ENCODE data around the gene ATP6V0E2.

ATP6V0E2 gene

GRCh38 chr7:149856583-149856982 lies 17.2 kb upstream of the ATP6V0E2 start:
- DNase-seq, result no peak
- intact Hi-C loops (cut with DNase I), result no loop called here

DNA sequence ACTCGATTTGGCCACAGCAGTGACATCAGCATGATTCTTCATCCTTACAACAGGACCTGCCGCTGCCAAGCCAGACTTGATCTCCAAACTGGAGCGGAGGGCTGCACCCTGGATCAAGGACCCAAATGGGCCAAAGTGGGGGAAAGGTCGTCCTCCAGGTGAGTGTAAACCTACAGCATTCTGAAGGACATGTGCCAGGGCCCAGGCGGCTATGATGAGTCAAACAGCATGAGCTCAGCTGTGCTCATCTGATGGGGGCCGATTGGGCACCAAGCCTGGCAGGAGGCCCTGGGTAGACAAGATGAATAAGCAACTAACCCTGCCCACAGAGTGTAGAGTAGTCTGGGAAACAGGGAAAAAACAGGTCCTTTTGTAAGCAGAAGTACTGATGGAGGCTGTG lies 14.4 kb upstream of the ATP6V0E2 start:
- intact Hi-C loops (cut with DNase I), result no loop called here
- DNase-seq, result no peak

- no peak for DNase-seq
- intact Hi-C loops (cut with DNase I), result no loop called here
Measured at GRCh38 chr7:149859876-149860275, 13.9 kb upstream of the ATP6V0E2 start.

GRCh38 chr7:149860821-149861727 lies 12.7 kb upstream of the ATP6V0E2 start:
- intact Hi-C loops (cut with DNase I), result no loop called here
- DNase-seq, result peak in 6 of 42 donors; percentile 11 to 62 (median 39)

DNA sequence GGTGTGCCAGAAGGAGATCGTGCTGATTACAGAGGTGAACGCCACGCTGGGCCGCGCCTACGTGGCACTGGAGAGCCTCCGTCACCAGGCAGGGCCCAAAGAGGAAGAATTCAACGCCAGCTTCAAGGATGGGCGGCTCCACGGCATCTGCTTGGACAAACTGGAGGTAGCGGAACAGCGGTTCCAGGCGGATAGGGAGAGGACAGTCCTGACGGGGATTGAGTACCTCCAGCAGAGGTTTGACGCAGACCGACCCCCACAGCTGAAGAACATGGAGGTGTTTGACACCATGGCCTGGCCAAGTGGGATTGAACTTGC lies 12.1 kb upstream of the ATP6V0E2 start:
- intact Hi-C loops (cut with DNase I), result no loop called here
- no peak for DNase-seq

- intact Hi-C loops (cut with DNase I), result no loop called here
- DNase-seq, result no peak
Measured at GRCh38 chr7:149862156-149862555, 11.6 kb upstream of the ATP6V0E2 start.

DNA sequence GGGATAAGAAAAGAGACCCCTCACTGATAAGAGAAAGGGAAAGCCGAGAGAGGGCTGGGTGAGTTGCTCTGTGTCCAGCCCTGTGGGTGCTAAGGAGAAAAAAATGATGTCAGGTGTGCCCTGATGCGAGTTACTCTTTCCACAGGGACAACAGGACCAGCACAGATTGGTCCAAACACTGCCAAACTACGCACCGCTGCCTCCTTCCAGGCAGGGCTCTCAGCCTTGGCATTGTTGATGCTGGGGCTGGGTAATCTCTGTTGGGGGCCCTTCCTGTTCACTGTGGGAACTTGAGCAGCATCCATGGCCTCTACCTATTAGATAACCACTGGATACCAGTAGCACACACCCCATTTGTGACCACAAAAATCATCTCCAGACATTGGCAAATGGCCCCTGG lies 10.3 kb upstream of the ATP6V0E2 start:
- peak in 1 of 42 donors; percentile 1 for DNase-seq
- intact Hi-C loops (cut with DNase I), result no loop called here

DNA sequence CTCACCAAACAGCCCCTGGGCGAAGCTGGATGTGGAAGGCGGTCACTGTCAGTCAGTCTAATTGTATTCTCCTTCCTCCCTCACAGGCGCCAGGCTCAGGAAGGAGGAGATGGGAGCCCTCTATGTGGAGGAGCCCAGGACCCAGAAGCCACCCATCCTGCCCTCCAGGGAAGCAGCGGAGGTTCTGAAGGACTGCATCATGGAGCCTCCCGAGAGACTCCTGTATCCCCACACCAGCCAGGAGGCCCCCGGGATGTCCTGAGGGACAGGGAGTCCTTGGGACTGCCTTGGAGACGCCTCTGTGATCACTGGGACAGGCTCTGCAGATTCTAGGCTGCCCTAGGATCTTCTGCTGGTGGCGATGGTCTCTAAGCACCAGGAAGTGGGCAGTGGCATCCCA lies 9.7 kb upstream of the ATP6V0E2 start:
- intact Hi-C loops (cut with DNase I), result no loop called here
- DNase-seq, result peak in 1 of 42 donors; percentile 2

GRCh38 chr7:149864751-149865150 lies 9.0 kb upstream of the ATP6V0E2 start:
- intact Hi-C loops (cut with DNase I), result no loop called here
- peak in 1 of 42 donors; percentile 6 for DNase-seq

GRCh38 chr7:149865437-149865836 lies 8.3 kb upstream of the ATP6V0E2 start:
- intact Hi-C loops (cut with DNase I), result no loop called here

GRCh38 chr7:149866139-149866778 lies 7.5 kb upstream of the ATP6V0E2 start:
- peak in 2 of 42 donors; percentile 2 to 15 for DNase-seq
- intact Hi-C loops (cut with DNase I), result no loop called here

More at GRCh38 chr7:149865437-149865836, 8.3 kb upstream of the ATP6V0E2 start:
- DNase-seq, result peak in 1 of 42 donors; percentile 13

DNA sequence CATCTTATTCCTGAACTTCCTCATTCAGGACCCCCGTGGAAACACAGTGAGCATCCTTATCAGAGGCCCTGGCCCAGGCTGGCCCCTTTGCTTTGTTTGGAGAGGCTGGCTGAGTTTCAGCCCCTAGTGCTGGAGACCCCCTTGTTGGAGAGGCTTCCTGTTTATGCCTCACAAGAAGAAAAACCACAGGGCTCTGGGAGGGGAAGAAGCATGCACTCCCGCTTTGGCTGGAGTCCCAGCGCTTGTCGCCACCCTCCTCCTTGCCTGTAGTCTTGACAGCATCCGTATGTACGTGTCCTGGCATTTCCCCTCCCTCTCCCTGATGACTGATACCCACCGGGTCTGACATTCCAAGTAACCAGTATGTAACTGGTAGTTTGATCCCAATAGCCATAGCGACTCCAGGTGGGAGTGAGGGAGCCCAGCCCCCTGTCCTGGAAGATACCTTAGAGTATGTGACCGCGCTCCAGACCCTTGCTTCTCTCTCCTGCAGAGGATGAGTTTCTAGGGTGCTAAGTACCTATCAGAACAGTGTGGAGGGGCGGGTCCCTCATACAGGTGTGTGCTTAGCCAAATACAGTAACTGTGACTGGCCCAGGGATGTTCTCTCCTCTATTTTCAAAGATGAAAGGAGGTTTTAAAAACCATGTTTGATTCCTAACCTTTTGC lies 6.9 kb upstream of the ATP6V0E2 start:
- peak in 3 of 42 donors; percentile 17 to 27 (median 22) for DNase-seq
- intact Hi-C loops (cut with DNase I), result no loop called here

DNA sequence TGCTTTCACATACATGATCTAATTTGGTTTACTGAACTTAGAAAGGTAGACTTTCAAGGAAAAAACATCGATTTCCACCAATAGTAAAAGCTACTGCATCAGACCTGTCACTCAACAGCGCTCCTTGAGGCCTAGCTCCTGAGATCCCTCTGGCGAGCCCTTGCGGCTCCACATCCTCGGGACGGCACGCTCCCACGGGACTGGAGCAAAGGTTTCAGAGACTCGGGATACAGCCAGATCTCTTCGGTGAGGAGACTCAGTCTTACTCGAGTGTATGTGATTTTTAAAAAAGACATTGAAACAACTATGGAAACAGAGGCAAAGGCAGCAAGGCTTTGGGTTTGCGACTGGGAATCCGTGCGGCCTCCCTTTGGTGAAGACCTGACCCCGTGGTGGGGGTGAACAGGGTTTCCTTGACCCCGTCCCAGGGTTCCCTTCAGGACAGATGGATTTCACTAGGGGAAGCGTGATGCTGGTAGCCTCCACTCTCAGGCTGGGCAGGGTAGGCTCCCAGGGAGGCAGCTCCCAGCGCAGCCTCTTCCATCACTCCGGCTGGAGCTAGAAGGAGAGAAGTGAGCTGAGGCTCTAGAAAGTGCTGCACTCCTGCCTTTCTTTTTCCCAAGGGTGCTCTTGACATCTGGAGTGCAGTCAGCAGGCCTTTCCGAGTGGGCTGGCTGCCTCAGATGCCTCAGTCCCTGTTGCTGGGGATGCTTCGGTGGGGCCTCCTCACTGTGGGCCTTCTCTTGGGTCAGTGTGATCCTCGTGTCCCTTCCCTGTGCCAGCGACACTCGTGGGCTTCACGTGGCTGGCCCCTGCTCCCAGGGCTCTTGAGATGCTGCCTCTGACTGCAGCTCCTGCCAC lies 5.8 kb upstream of the ATP6V0E2 start:
- intact Hi-C loops (cut with DNase I), result no loop called here
- DNase-seq, result peak in 4 of 42 donors; percentile 7 to 29 (median 18)

DNA sequence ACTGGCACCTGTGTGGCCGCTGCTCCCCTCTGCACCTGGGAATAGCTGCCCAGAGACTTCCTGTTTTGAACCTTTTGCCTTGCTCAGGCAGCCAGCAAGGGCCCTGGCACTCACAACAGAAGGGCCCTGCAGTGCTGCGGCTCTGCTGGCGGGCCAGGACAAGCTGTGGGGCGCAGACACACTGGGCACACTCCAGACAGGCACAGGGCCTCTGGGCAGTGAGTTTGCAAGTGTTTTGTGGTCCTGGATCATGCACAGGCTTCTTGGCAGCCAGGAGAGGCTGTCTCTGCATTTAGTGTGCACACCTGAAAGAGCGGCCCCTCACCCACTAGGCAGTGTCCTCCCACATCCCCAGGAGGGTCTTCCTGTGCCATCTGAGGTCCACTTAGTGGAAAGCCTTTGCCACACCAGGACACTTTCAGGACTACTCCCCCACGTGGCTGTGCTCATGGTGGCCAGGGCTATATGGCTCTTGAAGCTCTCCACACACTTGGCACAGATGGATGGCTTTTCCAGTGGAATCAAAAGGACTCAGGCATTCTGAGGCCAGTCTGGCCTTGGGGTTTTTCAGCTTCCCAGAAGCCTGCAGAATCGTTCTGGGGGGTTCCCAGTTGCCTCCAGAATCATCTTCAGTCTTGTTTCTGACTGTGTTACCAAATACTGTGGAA lies 5.0 kb upstream of the ATP6V0E2 start:
- peak in 3 of 42 donors; percentile 8 to 30 (median 10) for DNase-seq
- intact Hi-C loops (cut with DNase I), result no loop called here

GRCh38 chr7:149869291-149869650 lies 4.5 kb upstream of the ATP6V0E2 start:
- intact Hi-C loops (cut with DNase I), result no loop called here
- DNase-seq, result peak in 4 of 42 donors; percentile 4 to 42 (median 20)

- DNase-seq, result peak in 2 of 42 donors; percentile 5 to 27
- intact Hi-C loops (cut with DNase I), result loop anchor here (5.0 to 10.0 kb wide), 2 partner anchors 33 to 505 kb away; partner anchors contain the start of genes ZNF775 and ZNF862
Measured at GRCh38 chr7:149869867-149870266, 3.9 kb upstream of the ATP6V0E2 start.

DNA sequence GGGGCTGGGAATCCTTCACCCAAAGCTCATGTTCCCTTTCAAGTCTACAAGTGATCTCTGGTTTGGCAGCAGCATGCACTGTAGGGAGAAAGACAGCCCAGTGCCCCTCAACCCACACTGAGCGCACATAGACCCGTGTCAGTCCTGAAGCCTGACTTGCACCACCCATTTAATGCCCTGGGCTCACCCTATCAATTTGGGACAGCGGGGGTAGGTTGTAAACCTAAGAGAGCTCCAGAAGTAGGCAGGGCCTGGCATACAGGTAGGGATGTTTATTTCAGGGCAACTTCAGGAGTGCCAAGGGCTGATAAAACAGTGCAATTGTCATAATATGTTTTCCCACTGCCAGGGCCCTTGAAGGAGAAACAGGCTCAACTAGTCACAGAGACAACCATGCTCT lies 3.5 kb upstream of the ATP6V0E2 start:
- peak in 4 of 42 donors; percentile 4 to 31 (median 17) for DNase-seq
- intact Hi-C loops (cut with DNase I), result loop anchor here (5.0 to 10.0 kb wide), 2 partner anchors 33 to 505 kb away; partner anchors contain the start of genes ZNF775 and ZNF862
